ENCODE measurements around the gene AZIN2.

GRCh38 chr1:33118274-33118673 lies 37.3 kb downstream of the AZIN2 start:
- TF ChIP-seq SIN3A (conservative IDR thresholded peaks at IDR 0.05 in 1 of 2, IDR thresholded peaks at IDR 0.05 in 1 of 2; ENCODE audit: low read depth in 1 of 2, low read length in 2 of 2) (no peak), BCL11A (IDR thresholded peaks at IDR 0.05; ENCODE audit: low read depth in 2 of 2, low read length in 2 of 2) (no peak)

All from H1 (cell line).